HL-60/S4 treated with phorbol 12-myristate 13-acetate at 8.2 ng/mL for 4 days and 3 days (cell line): Measurements from ENCODE around the gene APP.
"Not testable (repeated sequence)": the region's sequence is repeated elsewhere in the genome, so short reads cannot be mapped to it uniquely, and the experiment has no call there.

Source experiments
- in situ Hi-C: fragments of 300-500 bp; cut with MboI; formaldehyde crosslinking; loops from 2 replicates; pipeline ENCODE4 v1.15.0; 2022; ENCODE audit warnings: low sequenced_read_pairs

The APP gene

GRCh38 chr21:26107429-26107828 is 63.1 kb downstream of the APP start:
- in situ Hi-C loops = no loop called here

- in situ Hi-C loops = no loop called here
These were observed 64.0 kb downstream of the APP start for GRCh38 chr21:26106562-26106961.

- in situ Hi-C loops = no loop called here
These were observed 64.8 kb downstream of the APP start for GRCh38 chr21:26105819-26106218.

- in situ Hi-C loops = no loop called here
These were observed 70.0 kb downstream of the APP start for GRCh38 chr21:26100573-26100972.

- in situ Hi-C loops = no loop called here
These were observed 70.9 kb downstream of the APP start for GRCh38 chr21:26099610-26100219.

- in situ Hi-C loops = no loop called here
These were observed 71.7 kb downstream of the APP start for GRCh38 chr21:26098772-26099397.

GRCh38 chr21:26097475-26097874 is 73.1 kb downstream of the APP start:
- in situ Hi-C loops = no loop called here

GRCh38 chr21:26096494-26097371 is 73.8 kb downstream of the APP start:
- in situ Hi-C loops = no loop called here

- in situ Hi-C loops = no loop called here
These were observed 75.4 kb downstream of the APP start for GRCh38 chr21:26095131-26095530.

- in situ Hi-C loops = no loop called here
These were observed 77.4 kb downstream of the APP start for GRCh38 chr21:26093122-26093521.

GRCh38 chr21:26091480-26092018 is 79.0 kb downstream of the APP start:
- in situ Hi-C loops = no loop called here

- in situ Hi-C loops = no loop called here
These were observed 80.8 kb downstream of the APP start for GRCh38 chr21:26089730-26090129.

GRCh38 chr21:26087223-26087918 is 83.2 kb downstream of the APP start:
- in situ Hi-C loops = no loop called here

GRCh38 chr21:26085882-26086281 is 84.7 kb downstream of the APP start:
- in situ Hi-C loops = no loop called here

- in situ Hi-C loops = no loop called here
These were observed 85.4 kb downstream of the APP start for GRCh38 chr21:26085127-26085526.

- in situ Hi-C loops = no loop called here
These were observed 88.0 kb downstream of the APP start for GRCh38 chr21:26082549-26082948.

- in situ Hi-C loops = not testable (repeated sequence)
These were observed 89.3 kb downstream of the APP start for GRCh38 chr21:26081175-26081760.

- in situ Hi-C loops = no loop called here
These were observed 90.4 kb downstream of the APP start for GRCh38 chr21:26080211-26080610.

GRCh38 chr21:26079366-26079765 is 91.2 kb downstream of the APP start:
- in situ Hi-C loops = no loop called here

GRCh38 chr21:26077521-26077920 is 93.0 kb downstream of the APP start:
- in situ Hi-C loops = no loop called here
